CD14-positive monocyte (primary cell): ENCODE results near the gene PSMD13. TPM values are rescaled to one million over a fixed set of nuclear protein-coding genes. Genes with fewer than 3 reads are reported as not detected.
A peak's percentile ranks its signal among the peaks of the same experiment; 100 is the strongest.
"Not testable (repeated sequence)": the region's sequence is repeated elsewhere in the genome, so short reads cannot be mapped to it uniquely, and the experiment has no call there.

Experiments used
- DNase-seq, 3 donors: peaks; one replicate each; pipeline ENCODE4 v3.0.0-alpha.2; 2011 to 2022
- H2AFZ ChIP-seq: 2 replicates; pipeline ENCODE4 v1.6.0; 2012; ENCODE audit warnings: mild to moderate bottlenecking, low read depth, low read length, inconsistent platforms; ENCODE audit not compliant: insufficient read depth, poor library complexity, severe bottlenecking
- H3K27ac ChIP-seq, 2 donors: 1 replicate in 1 of 2; 2 replicates in 1 of 2; pipeline ENCODE4 v1.5.1; 2012 to 2013; ENCODE audit warnings: low read length in 2 of 2, control low read depth in 1 of 2, inconsistent platforms in 1 of 2, low read depth in 1 of 2, mild to moderate bottlenecking in 1 of 2
- H3K27me3 ChIP-seq, 2 donors: one replicate each; pipeline versions ENCODE4 v1.6.0 to v1.6.1; 2011 to 2013; ENCODE audit warnings: low read length in 2 of 2; ENCODE audit not compliant: control insufficient read depth in 2 of 2, insufficient read depth in 2 of 2
- H3K36me3 ChIP-seq, 2 donors: replicated peaks in 1 of 2; 1 replicate in 1 of 2; 2 replicates in 1 of 2; pipeline versions ENCODE4 v1.5.1 to v1.6.1; 2012 to 2013; ENCODE audit warnings: low read length in 2 of 2, control low read depth in 1 of 2, inconsistent platforms in 1 of 2, mild to moderate bottlenecking in 1 of 2; ENCODE audit not compliant: insufficient read depth in 2 of 2, control insufficient read depth in 1 of 2
- H3K4me1 ChIP-seq, 2 donors: 1 replicate in 1 of 2; 2 replicates in 1 of 2; pipeline versions ENCODE4 v1.5.1 to v1.6.1; 2012 to 2013; ENCODE audit warnings: low read length in 2 of 2, control low read depth in 1 of 2, inconsistent platforms in 1 of 2, mild to moderate bottlenecking in 1 of 2, moderate library complexity in 1 of 2; ENCODE audit not compliant: insufficient read depth in 2 of 2, control insufficient read depth in 1 of 2
- H3K4me2 ChIP-seq: replicated peaks from 2 replicates; pipeline ENCODE3; 2012; ENCODE audit warnings: low read length, moderate library complexity, mild to moderate bottlenecking; ENCODE audit not compliant: poor library complexity, severe bottlenecking; ENCODE audit errors: extremely low read depth
- H3K4me3 ChIP-seq, 3 experiments: fragments of 200-600 bp in 1 of 3; sonication (generic) in 1 of 3; replicated peaks in 1 of 3; 1 replicate in 2 of 3; 2 replicates in 1 of 3; pipeline ENCODE4 v1.5.1; 2011 to 2013; ENCODE audit warnings: low read length in 3 of 3, mild to moderate bottlenecking in 3 of 3, control low read depth in 2 of 3, low read depth in 2 of 3, inconsistent platforms in 1 of 3, moderate library complexity in 1 of 3
- H3K79me2 ChIP-seq: 2 replicates; pipeline ENCODE4 v1.6.0; 2012; ENCODE audit warnings: mild to moderate bottlenecking, control low read depth, inconsistent platforms, low read length, moderate library complexity; ENCODE audit not compliant: insufficient read depth
- H3K9ac ChIP-seq: 2 replicates; pipeline ENCODE4 v1.6.0; 2017; ENCODE audit warnings: low read length, mild to moderate bottlenecking; ENCODE audit not compliant: insufficient read depth, poor library complexity, severe bottlenecking
- H3K9me3 ChIP-seq, 2 donors: replicated peaks in 1 of 2; 1 replicate in 1 of 2; 2 replicates in 1 of 2; pipeline versions ENCODE4 v1.5.1 to v1.6.1; 2012 to 2013; ENCODE audit warnings: low read length in 2 of 2, control low read depth in 1 of 2; ENCODE audit not compliant: control insufficient read depth in 1 of 2, insufficient read depth in 1 of 2
- H4K20me1 ChIP-seq: 2 replicates; pipeline ENCODE4 v1.6.0; 2012; ENCODE audit warnings: mild to moderate bottlenecking, low read length, control low read depth, moderate library complexity; ENCODE audit not compliant: insufficient read depth
- H3K27ac Mint-ChIP-seq, 7 donors: one replicate each; pipeline ENCODE4 v1.8.0; 2020; ENCODE audit warnings: mild to moderate bottlenecking in 7 of 7, mixed read lengths in 7 of 7, moderate library complexity in 6 of 7, inconsistent platforms in 2 of 7
- H3K27me3 Mint-ChIP-seq, 3 donors: one replicate each; pipeline ENCODE4 v1.8.0; 2021 to 2022; ENCODE audit warnings: low read depth in 3 of 3, mild to moderate bottlenecking in 3 of 3, mixed read lengths in 3 of 3, moderate library complexity in 3 of 3, inconsistent platforms in 1 of 3
- H3K36me3 Mint-ChIP-seq, 2 donors: one replicate each; pipeline ENCODE4 v1.8.0; 2020; ENCODE audit warnings: mixed read lengths in 2 of 2, inconsistent platforms in 1 of 2, mild to moderate bottlenecking in 1 of 2
- H3K4me1 Mint-ChIP-seq: one replicate; pipeline ENCODE4 v1.8.0; 2020; ENCODE audit warnings: mild to moderate bottlenecking, mixed read lengths
- H3K4me3 Mint-ChIP-seq, 2 donors: one replicate each; pipeline ENCODE4 v1.8.0; 2020; ENCODE audit warnings: mild to moderate bottlenecking in 2 of 2, mixed read lengths in 2 of 2, moderate library complexity in 1 of 2
- H3K9me3 Mint-ChIP-seq, 7 donors: one replicate each; pipeline ENCODE4 v1.8.0; 2020 to 2022; ENCODE audit warnings: mixed read lengths in 7 of 7, mild to moderate bottlenecking in 6 of 7, moderate library complexity in 6 of 7, inconsistent platforms in 2 of 7
- WGBS: methylation state at CpG from one replicate; pipeline ENCODE4 v1.1.5; 2013; ENCODE audit warnings: missing lambda C conversion rate; ENCODE audit not compliant: insufficient coverage; 5-methylcytosine and 5-hydroxymethylcytosine counted together
- intact Hi-C, 2 donors: fragments of 100-400 bp; cut with micrococcal nuclease; formaldehyde crosslinking; loops; one replicate each; pipeline versions ENCODE4 v1.15.0 to v1.15.1; 2023
- polyA plus RNA-seq, 3 donors: library from polyadenylated mRNA; depleted of rRNA in 1 of 3; unstranded in 2 of 3; stranded (reverse) in 1 of 3; fragments of 300-500 nt in 2 of 3; fragments of >200 nt in 1 of 3; fragmentation: Illumina TruSeq in 2 of 3; gene quantifications; 1 replicate in 2 of 3; 2 replicates in 1 of 3; pipeline ENCODE4 v1.2.3, GENCODE V29; 2012 to 2021
- TF ChIP-seq, protein P1 (sequence below): fragments of 200-600 bp; IDR thresholded peaks from one replicate; pipeline ENCODE4 v1.8.0; 2022; ENCODE audit warnings: antibody characterized with exemption, mild to moderate bottlenecking

Gene PSMD13
- polyA plus RNA-seq, 3 donors: 136 to 272 (median 218) TPM

DNA sequence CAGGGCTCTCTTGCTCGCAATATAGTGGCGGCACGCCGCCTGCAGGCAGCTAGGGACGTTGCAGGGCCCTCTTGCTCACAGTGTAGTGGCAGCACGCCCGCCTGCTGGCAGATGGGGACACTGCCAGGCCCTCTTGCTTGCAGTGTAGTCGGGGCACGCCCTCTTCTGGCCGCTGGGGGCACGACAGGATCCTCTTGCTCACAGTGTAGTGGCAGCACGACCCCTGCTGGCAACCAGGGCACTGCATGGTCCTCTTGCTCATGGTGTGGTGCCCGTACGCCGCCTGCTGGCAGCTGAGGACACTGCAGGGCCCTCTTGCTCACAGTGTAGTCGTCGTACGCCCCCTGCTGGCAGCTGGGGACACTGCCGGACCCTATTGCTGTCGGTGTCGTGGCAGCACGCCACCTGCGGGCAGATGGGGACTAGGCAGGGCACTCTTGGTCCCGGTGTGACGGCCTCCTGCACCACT, 46.9 kb upstream of the PSMD13 start:
- H3K9ac ChIP-seq, H3K4me1 ChIP-seq, H4K20me1 ChIP-seq, H3K27me3 ChIP-seq, H3K36me3 Mint-ChIP-seq, intact Hi-C loops, H3K79me2 ChIP-seq, H3K36me3 ChIP-seq, H3K27ac ChIP-seq, H3K9me3 Mint-ChIP-seq, H2AFZ ChIP-seq, H3K4me1 Mint-ChIP-seq, H3K27ac Mint-ChIP-seq, DNase-seq, H3K4me3 ChIP-seq, H3K4me3 Mint-ChIP-seq, H3K4me2 ChIP-seq, H3K9me3 ChIP-seq: not testable (repeated sequence)
- peaks cover 5 to 12% (median 6%) of the 10 kb centered on the region in 3 donors for H3K27me3 Mint-ChIP-seq
- 53% methylated on average over 3 of the region's 25 CpGs for WGBS
- TF ChIP-seq, protein P1, sequence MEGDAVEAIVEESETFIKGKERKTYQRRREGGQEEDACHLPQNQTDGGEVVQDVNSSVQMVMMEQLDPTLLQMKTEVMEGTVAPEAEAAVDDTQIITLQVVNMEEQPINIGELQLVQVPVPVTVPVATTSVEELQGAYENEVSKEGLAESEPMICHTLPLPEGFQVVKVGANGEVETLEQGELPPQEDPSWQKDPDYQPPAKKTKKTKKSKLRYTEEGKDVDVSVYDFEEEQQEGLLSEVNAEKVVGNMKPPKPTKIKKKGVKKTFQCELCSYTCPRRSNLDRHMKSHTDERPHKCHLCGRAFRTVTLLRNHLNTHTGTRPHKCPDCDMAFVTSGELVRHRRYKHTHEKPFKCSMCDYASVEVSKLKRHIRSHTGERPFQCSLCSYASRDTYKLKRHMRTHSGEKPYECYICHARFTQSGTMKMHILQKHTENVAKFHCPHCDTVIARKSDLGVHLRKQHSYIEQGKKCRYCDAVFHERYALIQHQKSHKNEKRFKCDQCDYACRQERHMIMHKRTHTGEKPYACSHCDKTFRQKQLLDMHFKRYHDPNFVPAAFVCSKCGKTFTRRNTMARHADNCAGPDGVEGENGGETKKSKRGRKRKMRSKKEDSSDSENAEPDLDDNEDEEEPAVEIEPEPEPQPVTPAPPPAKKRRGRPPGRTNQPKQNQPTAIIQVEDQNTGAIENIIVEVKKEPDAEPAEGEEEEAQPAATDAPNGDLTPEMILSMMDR: peak; percentile 36

DNA sequence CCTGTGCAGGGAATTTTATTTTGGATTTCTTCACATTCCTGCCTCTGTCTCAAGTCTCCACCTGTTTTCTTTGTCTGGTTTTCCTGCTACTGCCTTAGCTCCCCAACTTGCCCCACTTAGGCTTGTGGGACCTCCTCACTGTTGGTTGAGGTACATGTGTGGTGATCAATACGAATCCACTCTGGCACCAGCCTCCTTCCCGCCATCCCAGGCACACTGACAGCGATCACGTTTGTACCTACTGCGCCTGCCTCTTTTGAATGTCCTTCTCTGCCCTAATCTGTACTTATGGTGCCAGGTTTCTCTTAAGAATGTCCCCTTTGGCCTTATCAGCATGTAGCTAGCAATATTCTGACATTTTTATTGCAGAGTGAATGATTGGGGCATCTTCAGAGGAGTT, 46.2 kb upstream of the PSMD13 start:
- not testable (repeated sequence) for DNase-seq
- H3K27me3 Mint-ChIP-seq: peaks cover 5 to 12% (median 6%) of the 10 kb centered on the region in 3 donors
- 92% methylated on average over 2 of the region's 5 CpGs for WGBS

More for the DNA sequence above, 46.2 kb upstream of the PSMD13 start:
- peak overlapping the region in 1 of 2 donors; percentile 57 for H3K4me3 Mint-ChIP-seq
- H2AFZ ChIP-seq, H3K4me1 ChIP-seq, H3K9me3 Mint-ChIP-seq, H3K36me3 Mint-ChIP-seq, H3K79me2 ChIP-seq, H3K9me3 ChIP-seq, H3K4me3 ChIP-seq, H4K20me1 ChIP-seq, H3K27me3 ChIP-seq, intact Hi-C loops, H3K9ac ChIP-seq, H3K4me2 ChIP-seq, H3K36me3 ChIP-seq, H3K4me1 Mint-ChIP-seq, H3K27ac ChIP-seq: not testable (repeated sequence)
- peak overlapping the region in 1 of 7 donors; percentile 84 for H3K27ac Mint-ChIP-seq
